ENCODE data around the gene ZNF423. TPM values are rescaled to one million over a fixed set of nuclear protein-coding genes. Genes with fewer than 3 reads are reported as not detected.

The ZNF423 gene
- total and polyA plus RNA-seq, 4 donors = 1.1 to 14.8 (median 3.3) TPM

DNA sequence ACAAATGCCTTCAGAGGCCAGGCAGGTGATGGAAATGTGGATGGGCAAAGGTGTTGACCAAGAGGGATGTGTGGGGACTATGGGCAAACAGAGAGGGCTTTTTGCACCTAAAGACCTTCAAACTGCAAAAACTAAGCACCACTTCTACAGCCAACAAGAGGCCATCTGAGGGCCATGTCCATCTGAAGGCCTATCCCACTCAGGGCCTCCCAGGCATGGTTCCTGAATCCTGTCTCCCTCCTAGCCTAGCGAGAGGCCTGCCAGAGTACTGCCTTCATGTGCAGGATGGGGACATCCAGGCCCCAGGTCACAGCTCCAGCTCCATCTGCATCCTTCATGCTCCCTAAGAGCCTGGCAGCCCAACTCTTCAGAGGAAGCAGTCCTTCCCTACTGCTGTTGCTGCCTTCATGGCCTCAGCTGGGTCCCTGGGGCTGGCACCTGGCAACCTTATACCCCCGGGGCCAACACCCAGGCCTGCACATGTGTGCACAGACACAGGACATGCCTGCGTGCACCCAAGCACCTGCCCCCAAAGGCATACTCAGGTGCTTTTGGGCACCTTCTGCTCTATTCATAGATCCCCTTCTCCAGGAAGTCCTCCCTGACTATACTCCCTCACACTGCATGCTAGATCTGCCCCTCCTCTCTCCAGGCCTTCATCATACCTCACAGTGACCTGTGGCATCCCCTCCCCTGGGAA lies 387.2 kb downstream of the ZNF423 start:
- DNase-seq (no peak), ATAC-seq (ENCODE audit: insufficient read depth, low FRiP score) (no peak)
- Histone ChIP-seq H3K9ac (ENCODE audit: insufficient read depth in 1 of 2, low read length in 2 of 2) (no peak overlapping the region), H3K9me3 (ENCODE audit: control insufficient read depth in 4 of 4, insufficient read depth in 3 of 4, low read length in 3 of 4) (peaks cover 0 to 2% (median 0%) of the 10 kb centered on the region in 4 donors), H3K4me1 (ENCODE audit: control insufficient read depth in 5 of 5, insufficient read depth in 5 of 5, low read length in 5 of 5) (peaks cover 0 to 19% (median 3%) of the 10 kb centered on the region in 5 donors), H3K36me3 (ENCODE audit: control insufficient read depth in 4 of 4, insufficient read depth in 4 of 4, low read length in 4 of 4) (no peaks in the 10 kb centered on the region), H3K4me3 (no peak overlapping the region), H3K27me3 (ENCODE audit: control insufficient read depth in 3 of 3, insufficient read depth in 3 of 3, low read length in 2 of 3) (peaks cover 0 to 17% (median 8%) of the 10 kb centered on the region in 3 donors), H3K27ac (ENCODE audit: low read depth in 1 of 2, low read length in 1 of 2) (no peak overlapping the region)
- TF ChIP-seq, protein P1, sequence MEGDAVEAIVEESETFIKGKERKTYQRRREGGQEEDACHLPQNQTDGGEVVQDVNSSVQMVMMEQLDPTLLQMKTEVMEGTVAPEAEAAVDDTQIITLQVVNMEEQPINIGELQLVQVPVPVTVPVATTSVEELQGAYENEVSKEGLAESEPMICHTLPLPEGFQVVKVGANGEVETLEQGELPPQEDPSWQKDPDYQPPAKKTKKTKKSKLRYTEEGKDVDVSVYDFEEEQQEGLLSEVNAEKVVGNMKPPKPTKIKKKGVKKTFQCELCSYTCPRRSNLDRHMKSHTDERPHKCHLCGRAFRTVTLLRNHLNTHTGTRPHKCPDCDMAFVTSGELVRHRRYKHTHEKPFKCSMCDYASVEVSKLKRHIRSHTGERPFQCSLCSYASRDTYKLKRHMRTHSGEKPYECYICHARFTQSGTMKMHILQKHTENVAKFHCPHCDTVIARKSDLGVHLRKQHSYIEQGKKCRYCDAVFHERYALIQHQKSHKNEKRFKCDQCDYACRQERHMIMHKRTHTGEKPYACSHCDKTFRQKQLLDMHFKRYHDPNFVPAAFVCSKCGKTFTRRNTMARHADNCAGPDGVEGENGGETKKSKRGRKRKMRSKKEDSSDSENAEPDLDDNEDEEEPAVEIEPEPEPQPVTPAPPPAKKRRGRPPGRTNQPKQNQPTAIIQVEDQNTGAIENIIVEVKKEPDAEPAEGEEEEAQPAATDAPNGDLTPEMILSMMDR (IDR thresholded peaks at IDR 0.05; ENCODE audit: control extremely low read depth, extremely low read depth) = no peak
- WGBS, 2 donors = 91 to 98% methylated on average over 3 of the region's 3 CpGs

DNA sequence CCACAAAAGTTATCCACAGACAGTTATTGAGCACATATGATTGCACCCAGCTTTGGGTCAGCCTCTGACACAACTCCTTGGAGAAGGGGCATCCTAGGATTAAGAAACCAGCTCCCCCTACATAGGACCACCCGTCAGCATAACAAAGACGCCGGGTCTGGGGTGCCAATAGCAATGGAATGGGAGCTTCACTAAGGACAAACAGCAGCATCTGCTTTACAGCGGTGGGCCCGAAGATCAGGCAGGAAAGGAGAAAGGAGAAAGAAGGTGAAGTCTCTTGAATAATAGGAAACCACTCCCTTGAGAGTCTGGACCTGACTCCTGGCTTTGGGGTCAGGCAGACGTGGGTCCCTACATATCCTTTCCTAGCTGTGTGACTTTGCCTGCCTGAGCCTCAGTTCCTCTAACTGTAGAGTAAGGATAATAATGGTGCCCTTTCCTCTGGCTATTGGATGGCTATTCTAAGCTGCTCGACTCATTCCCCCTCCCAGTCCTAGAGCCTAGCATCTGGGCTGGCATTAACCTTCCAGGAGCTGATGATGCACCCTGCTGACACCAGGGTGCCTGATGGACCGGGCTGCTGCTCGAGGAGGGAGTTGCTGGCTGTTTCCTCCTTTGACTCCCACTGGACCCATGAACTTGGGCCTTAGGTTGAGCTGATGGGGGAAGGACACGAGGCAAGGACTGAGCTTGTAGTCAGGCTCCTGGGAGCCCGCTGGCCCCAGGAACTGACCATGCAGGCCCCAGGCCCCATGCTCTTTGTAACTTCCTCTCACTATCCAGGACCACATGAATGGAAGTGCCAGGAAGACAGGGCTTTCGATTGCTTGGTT lies 388.2 kb downstream of the ZNF423 start:
- H3K27me3 ChIP-seq (ENCODE audit: control insufficient read depth in 3 of 3, insufficient read depth in 3 of 3, low read length in 2 of 3) = peaks cover 0 to 17% (median 8%) of the 10 kb centered on the region in 3 donors
- 89 to 91% methylated on average over 12 of the region's 12 CpGs for WGBS, 2 donors
- ATAC-seq (ENCODE audit: insufficient read depth, low FRiP score) (no peak), DNase-seq (no peak)
- no peak overlapping the region for H3K4me3 ChIP-seq
- H3K36me3 ChIP-seq (ENCODE audit: control insufficient read depth in 4 of 4, insufficient read depth in 4 of 4, low read length in 4 of 4) = no peaks in the 10 kb centered on the region
- no peak overlapping the region for H3K9ac ChIP-seq (ENCODE audit: insufficient read depth in 1 of 2, low read length in 2 of 2)
- TF ChIP-seq, protein P1 (IDR thresholded peaks at IDR 0.05; ENCODE audit: control extremely low read depth, extremely low read depth) = no peak
- peaks cover 0 to 2% (median 0%) of the 10 kb centered on the region in 4 donors for H3K9me3 ChIP-seq (ENCODE audit: control insufficient read depth in 4 of 4, insufficient read depth in 3 of 4, low read length in 3 of 4)
- H3K4me1 ChIP-seq (ENCODE audit: control insufficient read depth in 5 of 5, insufficient read depth in 5 of 5, low read length in 5 of 5) = peaks cover 0 to 19% (median 3%) of the 10 kb centered on the region in 5 donors
- no peak overlapping the region for H3K27ac ChIP-seq (ENCODE audit: low read depth in 1 of 2, low read length in 1 of 2)

GRCh38 chr16:49466881-49467280 lies 389.0 kb downstream of the ZNF423 start:
- peaks cover 0 to 19% (median 3%) of the 10 kb centered on the region in 5 donors for H3K4me1 ChIP-seq (ENCODE audit: control insufficient read depth in 5 of 5, insufficient read depth in 5 of 5, low read length in 5 of 5)
- H3K36me3 ChIP-seq (ENCODE audit: control insufficient read depth in 4 of 4, insufficient read depth in 4 of 4, low read length in 4 of 4) = no peaks in the 10 kb centered on the region
- H3K27ac ChIP-seq (ENCODE audit: low read depth in 1 of 2, low read length in 1 of 2) = no peak overlapping the region
- WGBS, 2 donors = 86 to 91% methylated on average over 1 of the region's 1 CpG
- no peak for ATAC-seq (ENCODE audit: insufficient read depth, low FRiP score)
- H3K4me3 ChIP-seq = no peak overlapping the region
- peaks cover 0 to 17% (median 8%) of the 10 kb centered on the region in 3 donors for H3K27me3 ChIP-seq (ENCODE audit: control insufficient read depth in 3 of 3, insufficient read depth in 3 of 3, low read length in 2 of 3)
- no peak for DNase-seq
- H3K9ac ChIP-seq (ENCODE audit: insufficient read depth in 1 of 2, low read length in 2 of 2) = no peak overlapping the region
- TF ChIP-seq, protein P1 (IDR thresholded peaks at IDR 0.05; ENCODE audit: control extremely low read depth, extremely low read depth) = no peak
- H3K9me3 ChIP-seq (ENCODE audit: control insufficient read depth in 4 of 4, insufficient read depth in 3 of 4, low read length in 3 of 4) = no peaks in the 10 kb centered on the region

Measured in lung (tissue), 12 donors.